Ishikawa (cell line): ENCODE results near the gene COL8A2.

Source experiments
- CEBPB ChIP-seq: IDR thresholded peaks from 2 replicates; pipeline ENCODE4 v1.6.1; 2012
- CREB1 ChIP-seq: IDR thresholded peaks from 2 replicates; pipeline ENCODE4 v1.6.1; 2012; ENCODE audit warnings: low read depth
- EGR1 ChIP-seq: IDR thresholded peaks from 2 replicates; pipeline ENCODE4 v1.6.1; 2012
- EP300 ChIP-seq: IDR thresholded peaks from 2 replicates; pipeline ENCODE4 v1.6.1; 2012; ENCODE audit warnings: borderline replicate concordance
- FOXM1 ChIP-seq: IDR thresholded peaks from 2 replicates; pipeline ENCODE4 v1.6.1; 2012; ENCODE audit warnings: low read depth, borderline replicate concordance
- NFIC ChIP-seq: IDR thresholded peaks from 2 replicates; pipeline ENCODE4 v1.6.1; 2012
- RAD21 ChIP-seq: IDR thresholded peaks from 2 replicates; pipeline ENCODE4 v1.6.1; 2012; ENCODE audit warnings: low read depth
- TAF1 ChIP-seq: IDR thresholded peaks from 2 replicates; pipeline ENCODE4 v1.6.1; 2012; ENCODE audit warnings: low read depth, mild to moderate bottlenecking
- TCF12 ChIP-seq: IDR thresholded peaks from 2 replicates; pipeline ENCODE4 v1.6.1; 2012; ENCODE audit warnings: low read depth
- TEAD4 ChIP-seq: IDR thresholded peaks from 2 replicates; pipeline ENCODE4 v1.6.1; 2012
- YY1 ChIP-seq: IDR thresholded peaks from 2 replicates; pipeline ENCODE4 v1.6.1; 2012; ENCODE audit warnings: low read depth
- ZBTB7A ChIP-seq: IDR thresholded peaks from 2 replicates; pipeline ENCODE4 v1.6.1; 2012; ENCODE audit warnings: low read depth
- TF ChIP-seq, protein P1 (sequence below): IDR thresholded peaks from 2 replicates; pipeline ENCODE4 v1.6.1; 2012
- TF ChIP-seq, protein P2 (sequence below): IDR thresholded peaks from 2 replicates; pipeline ENCODE4 v1.6.1; 2012; ENCODE audit warnings: low read depth, mild to moderate bottlenecking
- TF ChIP-seq, protein P3 (sequence below): IDR thresholded peaks from 2 replicates; pipeline ENCODE4 v1.6.1; 2012

COL8A2 gene

DNA sequence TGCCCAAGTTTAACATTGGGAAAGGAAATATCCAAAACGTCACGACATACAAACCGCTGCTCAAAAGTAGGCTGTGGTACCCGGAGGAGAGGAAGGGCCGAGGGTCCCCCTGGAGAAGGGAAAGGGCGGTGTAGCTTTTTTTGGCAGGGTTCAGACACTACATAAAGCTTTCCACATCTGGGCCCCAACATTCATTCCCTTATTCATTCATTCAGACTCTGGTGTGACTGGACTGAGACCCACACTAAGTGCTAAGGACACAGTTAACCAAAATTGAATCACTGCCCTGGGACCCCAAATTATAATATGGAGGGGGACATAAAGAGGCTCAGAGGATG lies 10.3 kb upstream of the COL8A2 start:
- TF ChIP-seq, protein P1, sequence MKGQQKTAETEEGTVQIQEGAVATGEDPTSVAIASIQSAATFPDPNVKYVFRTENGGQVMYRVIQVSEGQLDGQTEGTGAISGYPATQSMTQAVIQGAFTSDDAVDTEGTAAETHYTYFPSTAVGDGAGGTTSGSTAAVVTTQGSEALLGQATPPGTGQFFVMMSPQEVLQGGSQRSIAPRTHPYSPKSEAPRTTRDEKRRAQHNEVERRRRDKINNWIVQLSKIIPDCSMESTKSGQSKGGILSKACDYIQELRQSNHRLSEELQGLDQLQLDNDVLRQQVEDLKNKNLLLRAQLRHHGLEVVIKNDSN: no peak
- TF ChIP-seq TEAD4 (no peak), EP300 (no peak), EGR1 (no peak), FOXM1 (no peak)
- TF ChIP-seq, protein P2, sequence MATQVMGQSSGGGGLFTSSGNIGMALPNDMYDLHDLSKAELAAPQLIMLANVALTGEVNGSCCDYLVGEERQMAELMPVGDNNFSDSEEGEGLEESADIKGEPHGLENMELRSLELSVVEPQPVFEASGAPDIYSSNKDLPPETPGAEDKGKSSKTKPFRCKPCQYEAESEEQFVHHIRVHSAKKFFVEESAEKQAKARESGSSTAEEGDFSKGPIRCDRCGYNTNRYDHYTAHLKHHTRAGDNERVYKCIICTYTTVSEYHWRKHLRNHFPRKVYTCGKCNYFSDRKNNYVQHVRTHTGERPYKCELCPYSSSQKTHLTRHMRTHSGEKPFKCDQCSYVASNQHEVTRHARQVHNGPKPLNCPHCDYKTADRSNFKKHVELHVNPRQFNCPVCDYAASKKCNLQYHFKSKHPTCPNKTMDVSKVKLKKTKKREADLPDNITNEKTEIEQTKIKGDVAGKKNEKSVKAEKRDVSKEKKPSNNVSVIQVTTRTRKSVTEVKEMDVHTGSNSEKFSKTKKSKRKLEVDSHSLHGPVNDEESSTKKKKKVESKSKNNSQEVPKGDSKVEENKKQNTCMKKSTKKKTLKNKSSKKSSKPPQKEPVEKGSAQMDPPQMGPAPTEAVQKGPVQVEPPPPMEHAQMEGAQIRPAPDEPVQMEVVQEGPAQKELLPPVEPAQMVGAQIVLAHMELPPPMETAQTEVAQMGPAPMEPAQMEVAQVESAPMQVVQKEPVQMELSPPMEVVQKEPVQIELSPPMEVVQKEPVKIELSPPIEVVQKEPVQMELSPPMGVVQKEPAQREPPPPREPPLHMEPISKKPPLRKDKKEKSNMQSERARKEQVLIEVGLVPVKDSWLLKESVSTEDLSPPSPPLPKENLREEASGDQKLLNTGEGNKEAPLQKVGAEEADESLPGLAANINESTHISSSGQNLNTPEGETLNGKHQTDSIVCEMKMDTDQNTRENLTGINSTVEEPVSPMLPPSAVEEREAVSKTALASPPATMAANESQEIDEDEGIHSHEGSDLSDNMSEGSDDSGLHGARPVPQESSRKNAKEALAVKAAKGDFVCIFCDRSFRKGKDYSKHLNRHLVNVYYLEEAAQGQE: no peak

DNA sequence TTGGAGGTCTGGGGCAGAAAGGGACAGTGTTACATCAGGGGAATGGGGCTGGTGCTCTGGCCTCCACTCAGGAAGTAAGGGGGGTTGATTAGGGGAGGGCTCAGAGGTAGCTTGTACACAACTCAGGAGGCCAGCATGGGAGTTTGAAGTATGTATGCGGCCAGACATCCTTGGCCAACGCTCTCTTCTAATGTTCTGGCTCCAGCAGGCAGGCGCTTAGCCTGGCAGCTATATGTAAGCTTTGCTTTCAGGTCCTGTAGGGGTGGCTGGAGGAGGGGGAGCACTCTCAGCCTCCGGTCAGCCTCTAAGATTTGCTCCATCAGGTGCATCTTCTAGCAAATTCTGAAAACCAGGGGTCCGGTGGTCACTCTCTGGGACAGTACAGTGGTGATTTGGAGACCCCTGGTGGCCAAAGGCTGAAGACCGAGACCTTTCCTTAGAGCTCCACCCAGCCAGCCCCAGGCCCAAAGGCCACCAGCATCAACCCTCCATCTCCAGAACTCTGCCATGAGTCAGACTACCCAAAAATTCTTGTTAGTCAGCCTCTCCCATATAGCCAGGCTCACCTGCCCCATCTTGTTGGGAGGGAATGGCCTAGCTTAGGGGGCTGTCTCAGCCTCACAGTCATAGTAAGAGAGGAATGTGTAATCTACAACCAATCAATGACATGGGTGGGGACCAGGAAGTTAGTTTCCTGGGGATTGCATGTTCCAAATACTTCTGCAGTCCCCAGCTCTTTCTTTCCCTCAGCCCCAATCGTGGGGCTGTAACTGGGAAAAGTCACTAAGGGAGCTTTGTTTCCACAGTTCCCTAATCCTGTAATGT lies 9.7 kb upstream of the COL8A2 start:
- TF ChIP-seq ZBTB7A (no peak), YY1 (no peak), RAD21 (peak; percentile 83)
- TF ChIP-seq, protein P3, sequence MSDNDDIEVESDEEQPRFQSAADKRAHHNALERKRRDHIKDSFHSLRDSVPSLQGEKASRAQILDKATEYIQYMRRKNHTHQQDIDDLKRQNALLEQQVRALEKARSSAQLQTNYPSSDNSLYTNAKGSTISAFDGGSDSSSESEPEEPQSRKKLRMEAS: no peak

DNA sequence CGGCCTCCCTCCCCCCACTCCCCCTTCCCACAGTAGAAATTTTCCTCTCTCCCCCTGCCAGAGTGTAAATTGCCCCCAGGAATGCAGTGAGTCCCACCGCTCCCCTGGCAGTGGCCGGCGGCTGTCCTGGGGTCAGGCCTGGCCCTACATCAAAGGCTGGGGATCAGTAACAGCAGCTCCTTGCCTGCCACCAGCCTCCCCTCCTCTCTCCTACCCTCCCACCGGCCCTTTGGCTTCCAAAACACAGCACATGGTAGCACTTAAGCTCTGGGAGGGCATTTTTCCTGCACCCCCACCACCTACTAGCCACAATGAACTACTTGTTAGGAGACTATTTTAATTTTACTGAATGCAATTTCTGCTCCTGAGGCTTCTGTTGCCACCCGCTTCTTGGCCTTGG lies 9.0 kb upstream of the COL8A2 start:
- TF ChIP-seq EGR1 (no peak), YY1 (no peak), TAF1 (no peak), CEBPB (no peak), TCF12 (no peak), CREB1 (no peak), ZBTB7A (no peak)
- TF ChIP-seq, protein P3: no peak
- TF ChIP-seq, protein P1: no peak

DNA sequence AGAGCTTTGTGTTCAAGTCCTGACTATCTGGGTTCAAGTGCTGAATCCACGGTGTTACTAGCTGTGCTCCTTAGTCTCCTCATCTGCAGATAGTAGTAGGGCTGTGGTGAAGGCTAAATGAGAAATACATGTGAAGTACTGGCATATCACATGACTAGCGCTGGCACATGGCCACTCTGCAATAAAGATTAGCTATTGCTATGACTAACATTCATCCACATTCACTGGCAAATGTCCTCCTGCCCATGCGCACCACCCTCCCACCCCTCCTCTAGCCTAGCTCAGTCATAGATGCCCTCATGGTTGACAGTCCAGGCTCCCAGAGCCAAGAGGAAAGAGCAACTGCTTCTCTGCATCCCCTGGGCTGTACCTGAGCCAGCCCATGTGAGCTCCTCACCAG lies 8.5 kb upstream of the COL8A2 start:
- TF ChIP-seq EGR1: no peak
- TF ChIP-seq, protein P1: no peak
- TF ChIP-seq, protein P3: no peak
- TF ChIP-seq CEBPB: no peak
- no peak for TF ChIP-seq EP300
- TF ChIP-seq RAD21: no peak
- TF ChIP-seq TAF1: no peak
- TF ChIP-seq YY1: no peak
- TF ChIP-seq NFIC: no peak
- no peak for TF ChIP-seq TEAD4
- no peak for TF ChIP-seq ZBTB7A
- no peak for TF ChIP-seq FOXM1

DNA sequence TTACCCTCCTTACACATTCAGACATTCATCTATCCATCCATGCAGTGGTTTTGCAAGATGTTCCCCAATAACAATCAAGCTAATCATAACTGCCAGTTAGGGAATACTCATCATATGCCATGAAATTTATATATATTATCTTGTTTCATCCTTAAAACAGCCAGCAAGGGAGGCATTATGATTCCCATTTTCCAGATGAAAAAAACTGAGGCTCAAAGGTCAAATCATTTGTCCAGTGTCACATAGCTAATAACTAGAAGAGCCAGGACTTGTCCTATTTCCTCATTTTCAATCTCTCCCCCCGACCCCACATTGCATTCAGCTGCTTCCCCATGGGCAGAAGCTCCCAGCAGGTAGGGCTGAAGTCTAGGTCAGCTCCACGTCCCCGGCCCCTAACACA lies 7.0 kb upstream of the COL8A2 start:
- TF ChIP-seq CREB1: no peak
- TF ChIP-seq CEBPB: no peak
- TF ChIP-seq, protein P2: no peak
- TF ChIP-seq EP300: no peak
- TF ChIP-seq TEAD4: no peak
- no peak for TF ChIP-seq FOXM1

DNA sequence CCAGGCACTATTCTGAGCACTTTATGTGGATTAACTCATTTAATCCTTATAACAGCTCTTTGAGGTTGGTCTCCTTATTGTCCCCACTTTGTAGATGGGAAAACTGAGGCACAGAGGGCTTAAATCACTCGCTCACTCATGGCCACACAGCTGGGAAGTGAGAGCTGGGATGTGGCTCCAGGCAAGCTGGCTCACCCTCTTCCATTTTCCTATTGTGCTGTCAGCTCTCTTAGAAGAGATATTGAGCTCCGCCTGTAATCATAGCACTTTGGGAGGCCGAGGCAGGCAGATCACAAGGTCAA lies 3.8 kb upstream of the COL8A2 start:
- TF ChIP-seq, protein P3: no peak
- no peak for TF ChIP-seq TEAD4
- TF ChIP-seq CREB1: no peak
- TF ChIP-seq EP300: no peak
- no peak for TF ChIP-seq FOXM1
- TF ChIP-seq, protein P2: no peak
- no peak for TF ChIP-seq TCF12
- no peak for TF ChIP-seq NFIC
- TF ChIP-seq CEBPB: no peak
- TF ChIP-seq YY1: no peak
- TF ChIP-seq ZBTB7A: no peak
- no peak for TF ChIP-seq RAD21
- TF ChIP-seq TAF1: no peak
- TF ChIP-seq, protein P1: no peak
- no peak for TF ChIP-seq EGR1
